OCI-LY3 (cell line): Measurements from ENCODE around the gene IST1.
"Not testable (repeated sequence)": the region's sequence is repeated elsewhere in the genome, so short reads cannot be mapped to it uniquely, and the experiment has no call there.

Source experiments
- CTCF ChIP-seq: fragments of 200-600, 300-600 bp; sonication (generic); IDR thresholded peaks from 2 replicates; pipeline ENCODE4 v1.5.1; 2014; ENCODE audit warnings: antibody characterized with exemption, low read length, low read depth
- EZH2phosphoT487 ChIP-seq: fragments of 200-600 bp; shearing (Covaris generic); IDR thresholded peaks from 2 replicates; pipeline ENCODE4 v1.6.1; 2018; ENCODE audit warnings: antibody characterized with exemption, mixed run types, low read depth

- TF ChIP-seq CTCF, EZH2phosphoT487: not testable (repeated sequence)
Measured at GRCh38 chr16:71867175-71867574, 28.2 kb upstream of the IST1 start.
